Adrenal gland (tissue), 5 donors: ENCODE data around the gene EDNRA.

Experiments used
- CTCF ChIP-seq, 6 experiments: fragments of 450-650 bp in 4 of 6; fragments of 200-600 bp in 2 of 6; sonication (generic) in 1 of 6; IDR thresholded peaks; 1 replicate in 5 of 6; 2 replicates in 1 of 6; pipeline versions ENCODE4 v1.5.1 to v1.8.0; 2016 to 2021; ENCODE audit warnings: antibody characterized with exemption in 6 of 6, mild to moderate bottlenecking in 2 of 6, moderate library complexity in 1 of 6
- POLR2A ChIP-seq, 2 donors: fragments of 450-650 bp; IDR thresholded peaks; one replicate each; pipeline ENCODE4 v1.6.1; 2017; ENCODE audit warnings: antibody characterized with exemption in 2 of 2, mild to moderate bottlenecking in 2 of 2, moderate library complexity in 1 of 2
- donor health status: DM: no; HTN: no; CAD: no.

GRCh38 chr4:147513091-147513490 is 32.2 kb downstream of the EDNRA start:
- TF ChIP-seq CTCF (IDR thresholded peaks at IDR 0.05) (no peak), POLR2A (IDR thresholded peaks at IDR 0.05) (no peak)
